Fibroblast of pulmonary artery (primary cell): ENCODE measurements around the gene NEURL2.

Source experiments
- DNase-seq: peaks from one replicate; pipeline ENCODE4 v3.0.0-alpha.2; 2010; ENCODE audit warnings: low read depth
- H3K4me3 ChIP-seq: replicated peaks from 2 replicates; pipeline ENCODE4 v1.5.1; 2011; ENCODE audit warnings: low read depth, mild to moderate bottlenecking, control low read depth, low read length, moderate library complexity
- CTCF ChIP-seq: IDR thresholded peaks from 2 replicates; pipeline ENCODE4 v1.5.1; 2011; ENCODE audit warnings: mild to moderate bottlenecking, control low read depth, low read length, inconsistent platforms; ENCODE audit errors: missing control alignments

NEURL2 gene

GRCh38 chr20:45925821-45926506 lies 35.0 kb upstream of the NEURL2 start:
- H3K4me3 ChIP-seq: no peak overlapping the region
- TF ChIP-seq CTCF: no peak
- DNase-seq: no peak

- H3K4me3 ChIP-seq: no peak overlapping the region
- DNase-seq: peak; percentile 64
- no peak for TF ChIP-seq CTCF
Observed at GRCh38 chr20:45924391-45925261, 33.6 kb upstream of the NEURL2 start.

GRCh38 chr20:45921337-45922189 lies 30.6 kb upstream of the NEURL2 start:
- no peak overlapping the region for H3K4me3 ChIP-seq
- no peak for TF ChIP-seq CTCF
- no peak for DNase-seq

- no peak overlapping the region for H3K4me3 ChIP-seq
- DNase-seq: no peak
- no peak for TF ChIP-seq CTCF
Observed at GRCh38 chr20:45920462-45921336, 29.7 kb upstream of the NEURL2 start.

- no peak overlapping the region for H3K4me3 ChIP-seq
- DNase-seq: peak; percentile 93
- no peak for TF ChIP-seq CTCF
Observed at GRCh38 chr20:45919542-45920399, 28.8 kb upstream of the NEURL2 start.
